GM19043 (cell line): ENCODE data around the gene RSKR.
"Not testable (repeated sequence)": the region's sequence is repeated elsewhere in the genome, so short reads cannot be mapped to it uniquely, and the experiment has no call there.

Experiments used
- ATAC-seq: cut with Tn5 transposase; IDR thresholded peaks from one replicate; pipeline ENCODE4 v1.9.1; 2021; ENCODE audit warnings: low read depth; ENCODE audit not compliant: unreplicated experiment

RSKR gene, protein sequence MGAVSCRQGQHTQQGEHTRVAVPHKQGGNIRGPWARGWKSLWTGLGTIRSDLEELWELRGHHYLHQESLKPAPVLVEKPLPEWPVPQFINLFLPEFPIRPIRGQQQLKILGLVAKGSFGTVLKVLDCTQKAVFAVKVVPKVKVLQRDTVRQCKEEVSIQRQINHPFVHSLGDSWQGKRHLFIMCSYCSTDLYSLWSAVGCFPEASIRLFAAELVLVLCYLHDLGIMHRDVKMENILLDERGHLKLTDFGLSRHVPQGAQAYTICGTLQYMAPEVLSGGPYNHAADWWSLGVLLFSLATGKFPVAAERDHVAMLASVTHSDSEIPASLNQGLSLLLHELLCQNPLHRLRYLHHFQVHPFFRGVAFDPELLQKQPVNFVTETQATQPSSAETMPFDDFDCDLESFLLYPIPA

DNA sequence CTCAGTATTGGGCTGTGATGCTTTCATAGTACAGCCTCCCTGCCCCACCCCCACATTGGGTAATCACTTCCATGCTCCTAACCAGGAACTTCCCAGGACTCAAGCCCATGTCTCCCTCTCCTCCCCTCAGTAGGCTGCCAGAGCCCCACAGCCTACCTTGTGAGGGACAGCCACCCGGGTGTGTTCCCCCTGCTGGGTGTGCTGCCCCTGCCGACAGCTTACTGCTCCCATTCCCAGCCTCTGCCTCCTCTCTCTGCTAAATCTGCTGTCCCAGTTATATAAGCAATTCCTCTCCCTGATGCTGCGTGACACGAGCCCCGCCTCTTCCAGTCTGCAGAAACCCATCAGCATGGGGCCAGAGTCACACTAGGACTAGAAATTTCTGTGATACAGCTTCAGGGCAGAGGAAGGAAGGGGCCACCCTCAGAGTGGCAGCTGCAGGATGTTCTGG is at the start of gene RSKR:
Gene RSKR, minus strand, starts transcription at position 255 of the 451 bp plus-strand sequence. Its CDS starts 24 bp downstream, at position 231.
- no peak for ATAC-seq

DNA sequence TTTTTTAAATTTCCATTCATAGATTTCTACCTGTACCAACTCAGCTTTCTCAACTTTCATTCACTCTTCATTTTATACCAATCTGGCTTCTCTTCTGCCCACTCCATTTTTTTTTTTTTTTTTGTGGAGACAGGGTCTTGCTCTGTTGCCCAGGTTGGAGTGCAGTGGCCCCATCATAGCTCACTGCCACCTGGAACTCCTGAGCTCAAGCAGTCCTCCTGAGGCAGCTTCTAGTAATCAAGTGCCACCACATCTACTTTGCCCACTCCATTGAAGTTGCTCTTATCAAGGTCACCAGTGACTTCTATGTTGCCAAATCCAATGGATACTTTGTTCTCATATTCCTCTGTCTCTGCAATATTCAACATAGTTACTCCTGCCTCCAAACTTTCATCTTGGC is 49.7 kb upstream of the RSKR start:
- ATAC-seq = no peak

GRCh38 chr17:28662527-28662829 is 48.5 kb upstream of the RSKR start:
- ATAC-seq = no peak

DNA sequence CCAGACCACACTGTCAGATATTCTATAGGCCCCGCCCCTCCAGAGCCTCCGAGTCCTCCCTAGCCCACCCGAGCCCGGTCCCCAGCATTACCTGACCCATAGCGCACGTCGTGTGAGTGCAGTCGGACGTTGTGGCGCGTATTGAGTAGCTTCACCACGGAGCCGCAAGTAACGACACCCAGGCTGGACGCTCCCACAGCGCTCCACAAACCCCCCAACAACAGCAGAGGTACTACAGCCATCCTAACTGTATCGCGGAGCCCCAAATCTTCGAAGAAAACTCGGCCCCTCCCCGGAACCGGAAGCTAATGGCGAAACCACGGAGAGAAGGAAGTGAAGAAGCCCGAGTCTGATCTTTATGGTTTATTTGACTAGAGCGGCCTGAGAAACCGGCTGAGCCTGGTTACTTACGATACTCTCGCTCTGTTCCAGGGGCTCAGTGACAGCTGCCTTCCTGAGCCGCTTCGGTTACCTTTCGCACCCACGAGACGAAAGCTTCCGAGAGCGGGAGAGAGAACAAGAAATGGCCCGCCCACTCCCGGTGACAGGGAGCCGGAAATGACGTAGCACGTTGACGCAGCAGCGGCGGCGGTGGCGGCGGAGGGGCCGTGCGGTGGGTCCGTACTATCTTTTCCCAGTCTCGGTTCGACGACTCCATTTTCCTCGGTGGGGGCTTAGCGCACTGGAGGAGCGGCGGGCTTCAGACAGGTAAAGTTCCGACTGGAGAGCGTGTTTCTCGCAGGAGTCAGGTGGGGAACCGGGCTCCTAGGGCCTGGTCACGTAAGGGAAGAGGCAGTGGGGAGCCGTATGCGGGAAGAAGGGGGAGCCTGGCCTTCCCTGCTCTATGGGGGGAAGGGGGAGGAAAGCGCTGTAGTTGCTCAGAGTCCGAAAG is 47.9 kb upstream of the RSKR start, which contains the start of the genes SDF2 and SUPT6H:
Gene SDF2, minus strand, starts transcription at position 272 of the 892 bp plus-strand sequence. Its CDS starts 30 bp downstream, at position 242.
Gene SUPT6H, plus strand, starts transcription at position 571 of the 892 bp plus-strand sequence. CDS start 11,197 bp downstream, outside the sequence.
- peak; percentile 88 for ATAC-seq

GRCh38 chr17:28659497-28659881 is 45.5 kb upstream of the RSKR start:
- ATAC-seq = not testable (repeated sequence)

- not testable (repeated sequence) for ATAC-seq
These were observed 44.9 kb upstream of the RSKR start for GRCh38 chr17:28658766-28659496.

- not testable (repeated sequence) for ATAC-seq
These were observed 44.4 kb upstream of the RSKR start for GRCh38 chr17:28658342-28658741.

DNA sequence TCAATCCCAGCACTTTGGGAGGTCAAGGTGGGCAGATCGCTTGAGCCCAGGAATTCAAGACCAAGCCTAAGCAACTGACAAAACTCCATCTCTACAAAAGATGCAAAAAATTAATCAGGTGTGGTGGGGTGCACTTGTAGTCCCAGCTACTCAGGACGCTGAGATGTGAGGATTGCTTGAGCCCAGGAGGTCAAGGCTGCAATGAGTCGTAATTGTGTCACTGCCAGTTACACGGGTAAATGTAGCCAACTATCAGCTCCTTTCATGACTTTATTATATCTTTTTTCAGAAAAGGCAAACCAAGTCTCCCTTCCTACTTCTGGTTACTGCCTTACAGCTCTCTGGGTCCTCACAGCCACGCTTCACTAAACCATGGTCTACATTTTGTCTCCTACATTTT is 43.8 kb upstream of the RSKR start:
- ATAC-seq = no peak

DNA sequence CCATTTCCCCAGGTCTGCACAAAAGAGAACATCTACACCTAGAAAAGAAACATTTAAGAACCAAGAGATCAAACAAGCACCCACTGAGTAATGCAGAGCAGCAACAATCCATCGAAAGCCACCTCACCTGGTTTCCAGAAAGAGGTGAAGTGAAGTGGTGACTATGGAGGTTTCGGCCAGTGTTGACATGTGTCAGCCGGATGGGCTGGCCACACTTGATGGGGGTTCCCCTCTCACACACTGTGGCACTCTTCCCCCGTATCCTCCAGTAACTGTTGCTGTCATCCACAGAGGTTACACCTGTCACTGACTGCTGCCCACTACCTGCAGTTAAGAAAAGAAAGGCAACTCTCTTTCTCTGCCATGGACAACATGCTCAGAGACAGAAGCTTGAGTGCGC is 41.2 kb upstream of the RSKR start:
- ATAC-seq = no peak

GRCh38 chr17:28648698-28649097 is 34.7 kb upstream of the RSKR start:
- ATAC-seq = no peak

GRCh38 chr17:28646039-28646754 is 32.2 kb upstream of the RSKR start:
- ATAC-seq = no peak

GRCh38 chr17:28645576-28645939 is 31.6 kb upstream of the RSKR start:
- ATAC-seq = no peak

DNA sequence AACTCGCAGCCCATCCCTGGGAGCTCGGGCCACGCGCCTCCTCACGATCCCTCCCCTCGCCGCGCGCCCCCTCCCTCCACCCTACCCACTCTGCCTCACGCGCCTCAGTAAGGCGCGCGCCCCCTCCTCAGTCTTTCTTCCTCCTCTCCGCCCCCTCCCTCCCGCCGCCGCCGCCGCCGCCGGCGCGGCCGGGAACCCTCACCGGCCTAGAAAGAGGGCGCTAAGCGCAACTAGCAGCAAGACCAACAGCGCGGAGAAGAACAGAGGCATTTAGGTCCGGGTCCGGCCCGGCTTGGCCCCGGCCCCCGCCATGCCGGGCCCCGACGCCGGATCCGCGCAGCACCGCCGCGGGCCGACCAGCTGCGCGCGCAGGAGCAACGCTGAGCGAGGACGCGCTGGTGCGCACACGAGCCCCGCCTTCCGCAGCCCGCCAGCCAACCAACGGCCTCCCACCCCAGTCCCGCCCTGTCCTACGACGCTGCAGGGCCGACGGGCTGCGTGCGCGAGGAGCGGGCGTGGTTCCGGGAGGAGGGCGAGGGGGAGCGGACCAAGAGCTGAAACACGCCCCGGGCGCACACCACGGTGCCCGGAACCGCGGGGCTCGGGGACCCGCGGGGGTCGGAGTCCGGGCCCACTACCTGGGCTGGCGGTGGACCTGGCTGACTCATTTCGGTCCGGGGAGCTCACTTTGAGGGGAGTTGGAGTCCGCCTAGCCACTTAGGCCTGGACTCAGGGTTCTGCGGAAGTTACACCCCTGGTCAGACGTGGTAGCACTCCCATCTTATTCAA is 31.0 kb upstream of the RSKR start, which contains the start of gene BLTP2:
Gene BLTP2, minus strand, starts transcription at position 372 of the 789 bp plus-strand sequence. Its CDS starts 102 bp downstream, at position 270.
- peak; percentile 80 for ATAC-seq

DNA sequence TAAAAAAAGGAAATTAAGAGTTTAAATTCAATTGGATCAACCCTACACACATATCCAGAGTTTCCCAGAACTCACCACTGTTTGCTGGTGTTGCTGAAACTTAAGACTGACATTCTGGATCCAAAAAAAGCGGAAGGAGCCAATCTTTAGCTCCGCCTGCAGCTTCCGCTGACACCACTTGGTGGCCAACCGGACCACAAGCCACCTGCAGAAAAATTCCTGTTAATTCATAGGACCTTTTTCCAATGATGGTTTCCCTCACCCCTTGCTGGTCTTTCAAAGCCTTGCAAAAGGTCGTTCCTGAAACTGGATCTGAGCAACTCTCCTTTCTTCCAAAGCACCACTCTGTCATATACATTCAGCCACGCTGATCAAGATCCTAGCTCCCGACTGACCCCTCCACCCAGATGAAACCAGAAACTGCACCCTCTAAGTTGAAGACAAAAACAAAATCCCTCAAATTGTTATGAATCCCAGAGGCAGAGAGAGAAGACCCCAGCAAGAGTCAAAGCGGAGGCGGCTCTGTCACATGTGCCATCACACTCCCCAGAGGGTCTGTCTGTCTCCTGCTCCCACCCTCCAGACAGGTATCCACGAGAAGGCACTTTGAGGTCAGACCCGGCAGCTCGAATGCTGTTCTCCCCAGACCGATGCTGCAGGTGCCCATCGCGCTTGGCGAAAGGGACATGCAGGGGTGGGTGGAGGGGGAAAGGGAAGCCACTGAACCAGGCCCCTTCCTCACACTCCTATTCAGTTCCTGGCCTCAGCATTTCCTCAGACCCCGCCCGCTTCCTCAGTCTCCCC is 30.2 kb upstream of the RSKR start:
- ATAC-seq = no peak

- ATAC-seq = no peak
These were observed 27.6 kb upstream of the RSKR start for GRCh38 chr17:28641579-28641978.

DNA sequence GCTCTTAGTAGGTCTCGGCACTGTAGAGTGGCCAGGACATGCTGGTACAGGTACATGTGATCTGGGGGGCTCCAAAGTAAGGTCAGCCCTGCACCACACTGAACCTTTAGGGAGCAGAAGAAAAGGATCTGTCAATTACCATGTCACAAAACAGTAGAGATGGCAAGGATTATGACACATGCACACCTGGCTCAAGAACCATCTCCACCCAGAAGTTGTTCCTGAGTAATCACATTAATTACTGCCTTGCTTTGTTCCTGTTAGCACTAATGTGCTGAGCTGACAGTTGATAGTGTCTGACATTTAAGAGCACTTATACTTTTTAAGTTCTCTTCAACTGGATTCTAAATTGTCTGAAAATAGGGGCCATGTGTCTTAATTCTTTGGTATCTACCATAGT is 21.5 kb upstream of the RSKR start:
- ATAC-seq = no peak

- no peak for ATAC-seq
These were observed 20.4 kb upstream of the RSKR start for GRCh38 chr17:28634206-28634865.

DNA sequence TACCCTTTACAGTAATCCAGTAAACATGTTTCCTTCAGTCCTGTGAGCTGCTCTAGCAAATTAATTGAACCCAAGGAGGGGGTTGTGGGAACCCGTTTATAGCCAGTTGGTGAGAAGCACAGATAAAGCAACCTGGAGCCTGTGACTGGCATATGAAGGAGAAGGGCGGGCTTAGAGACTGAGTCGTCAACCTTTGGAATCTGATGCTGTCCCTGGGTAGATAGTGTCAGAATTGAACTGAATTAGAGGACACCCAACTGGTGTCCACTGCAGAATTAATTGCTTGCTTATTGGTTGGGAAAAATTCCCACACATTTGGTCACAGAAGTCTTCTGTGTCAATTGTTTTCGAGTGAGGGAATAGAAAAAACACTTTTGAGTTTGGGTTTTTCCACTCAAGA is 12.8 kb upstream of the RSKR start:
- ATAC-seq = no peak
